Suppressor macrophage treated with lipopolysaccharide for 1 hour (primary cell): ENCODE data around the gene SMIM43.

Experiments
- DNase-seq, 3 donors: peaks; one replicate each; pipeline ENCODE4 v3.0.0-alpha.2; 2020 to 2022

The SMIM43 gene

GRCh38 chr4:121764702-121765367 lies at the start of gene SMIM43:
Gene SMIM43, minus strand, starts transcription at chr4:121765164. Its CDS starts 59 bp downstream, at chr4:121765105.
- no peak for DNase-seq

- no peak for DNase-seq
Observed at GRCh38 chr4:121814756-121815155, 49.8 kb upstream of the SMIM43 start.

GRCh38 chr4:121811122-121811521 lies 46.2 kb upstream of the SMIM43 start:
- DNase-seq, result no peak

GRCh38 chr4:121806411-121806810 lies 41.4 kb upstream of the SMIM43 start:
- no peak for DNase-seq

GRCh38 chr4:121801715-121802075 lies 36.7 kb upstream of the SMIM43 start:
- no peak for DNase-seq

- peak; percentile 97 to 99 (median 97) for DNase-seq
Observed at GRCh38 chr4:121800961-121801714, 36.2 kb upstream of the SMIM43 start, which contains the start of gene EXOSC9. Gene EXOSC9, plus strand, starts transcription at chr4:121801323. Its CDS starts 102 bp downstream, at chr4:121801425.

- DNase-seq, result no peak
Observed at GRCh38 chr4:121800638-121800960, 35.6 kb upstream of the SMIM43 start.

- no peak for DNase-seq
Observed at GRCh38 chr4:121799867-121800501, 35.0 kb upstream of the SMIM43 start.

GRCh38 chr4:121799208-121799823 lies 34.4 kb upstream of the SMIM43 start:
- peak; percentile 3 to 59 (median 22) for DNase-seq

GRCh38 chr4:121796283-121796682 lies 31.3 kb upstream of the SMIM43 start:
- no peak for DNase-seq

GRCh38 chr4:121794505-121795188 lies 29.7 kb upstream of the SMIM43 start:
- no peak for DNase-seq

GRCh38 chr4:121792966-121793365 lies 28.0 kb upstream of the SMIM43 start:
- no peak for DNase-seq

- no peak for DNase-seq
Observed at GRCh38 chr4:121791481-121791880, 26.5 kb upstream of the SMIM43 start.

GRCh38 chr4:121790976-121791375 lies 26.0 kb upstream of the SMIM43 start:
- no peak for DNase-seq

GRCh38 chr4:121789960-121790829 lies 25.2 kb upstream of the SMIM43 start:
- no peak for DNase-seq

- DNase-seq, result no peak
Observed at GRCh38 chr4:121789455-121789854, 24.5 kb upstream of the SMIM43 start.

GRCh38 chr4:121788896-121789295 lies 23.9 kb upstream of the SMIM43 start:
- DNase-seq, result no peak

- no peak for DNase-seq
Observed at GRCh38 chr4:121786221-121786620, 21.3 kb upstream of the SMIM43 start.

GRCh38 chr4:121785479-121785878 lies 20.5 kb upstream of the SMIM43 start:
- DNase-seq, result no peak

GRCh38 chr4:121784975-121785374 lies 20.0 kb upstream of the SMIM43 start:
- no peak for DNase-seq

- DNase-seq, result no peak
Observed at GRCh38 chr4:121784401-121784800, 19.4 kb upstream of the SMIM43 start.

GRCh38 chr4:121783210-121783609 lies 18.2 kb upstream of the SMIM43 start:
- peak; percentile 23 to 30 (median 28) for DNase-seq
